DND-41 (cell line): ENCODE data around the gene LAT.

Experiments used
- EZH2 ChIP-seq: IDR thresholded peaks from 3 replicates; pipeline ENCODE4 v1.6.1; 2012; ENCODE audit warnings: borderline replicate concordance, low read depth, mild to moderate bottlenecking, moderate library complexity, low read length, inconsistent platforms; ENCODE audit not compliant: severe bottlenecking
- TF ChIP-seq, protein P1 (sequence below): IDR thresholded peaks from 2 replicates; pipeline ENCODE4 v1.5.1; 2012; ENCODE audit warnings: borderline replicate concordance, low read length, moderate library complexity, mild to moderate bottlenecking; ENCODE audit not compliant: poor library complexity, severe bottlenecking; ENCODE audit errors: extremely low read depth

- TF ChIP-seq, protein P1, sequence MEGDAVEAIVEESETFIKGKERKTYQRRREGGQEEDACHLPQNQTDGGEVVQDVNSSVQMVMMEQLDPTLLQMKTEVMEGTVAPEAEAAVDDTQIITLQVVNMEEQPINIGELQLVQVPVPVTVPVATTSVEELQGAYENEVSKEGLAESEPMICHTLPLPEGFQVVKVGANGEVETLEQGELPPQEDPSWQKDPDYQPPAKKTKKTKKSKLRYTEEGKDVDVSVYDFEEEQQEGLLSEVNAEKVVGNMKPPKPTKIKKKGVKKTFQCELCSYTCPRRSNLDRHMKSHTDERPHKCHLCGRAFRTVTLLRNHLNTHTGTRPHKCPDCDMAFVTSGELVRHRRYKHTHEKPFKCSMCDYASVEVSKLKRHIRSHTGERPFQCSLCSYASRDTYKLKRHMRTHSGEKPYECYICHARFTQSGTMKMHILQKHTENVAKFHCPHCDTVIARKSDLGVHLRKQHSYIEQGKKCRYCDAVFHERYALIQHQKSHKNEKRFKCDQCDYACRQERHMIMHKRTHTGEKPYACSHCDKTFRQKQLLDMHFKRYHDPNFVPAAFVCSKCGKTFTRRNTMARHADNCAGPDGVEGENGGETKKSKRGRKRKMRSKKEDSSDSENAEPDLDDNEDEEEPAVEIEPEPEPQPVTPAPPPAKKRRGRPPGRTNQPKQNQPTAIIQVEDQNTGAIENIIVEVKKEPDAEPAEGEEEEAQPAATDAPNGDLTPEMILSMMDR, result no peak
- no peak for TF ChIP-seq EZH2
These were observed 46.1 kb upstream of the LAT start for GRCh38 chr16:28938721-28939120.
